ENCODE results near the gene HIF3A. TPM values are rescaled to one million over a fixed set of nuclear protein-coding genes. Genes with fewer than 3 reads are reported as not detected.
A peak's percentile ranks its signal among the peaks of the same experiment; 100 is the strongest.

HIF3A gene
- total RNA-seq, 1 experiment from 2014 or later, result 31.9 TPM

DNA sequence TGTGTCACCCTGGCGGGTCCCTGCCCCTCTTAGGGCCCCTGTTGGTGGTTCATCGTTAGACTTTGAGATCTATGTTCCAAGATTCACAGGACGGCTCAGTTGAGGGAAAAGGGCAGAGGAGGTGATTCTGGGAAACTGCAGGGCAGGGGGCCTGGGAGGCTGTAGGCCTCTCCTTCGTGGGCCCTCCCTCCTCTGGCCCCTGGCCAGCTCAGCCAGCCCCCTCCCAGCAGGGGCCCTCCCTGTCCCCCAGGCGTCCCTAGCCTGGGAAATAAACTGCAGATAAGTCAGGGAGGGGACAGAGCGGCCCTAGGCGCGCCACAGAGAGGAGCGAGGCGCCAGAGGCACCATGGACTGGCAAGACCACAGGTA, 6.5 kb downstream of the HIF3A start:
- H3K4me3 Mint-ChIP-seq, result peak overlapping the region; percentile 79 to 91; a peak in 4 of 5 replicates
- H2AFZ ChIP-seq (ENCODE audit: low read length), result no peak overlapping the region
- H3K27ac Mint-ChIP-seq, result peak overlapping the region in 2 of 3 experiments; percentile 16 to 100; a peak in 1 of 7 replicates

More for the DNA sequence above, 6.5 kb downstream of the HIF3A start:
- Histone ChIP-seq H3K4me2 (ENCODE audit: insufficient read depth, insufficient read length, low read length) (peak overlapping the region; percentile 10), H2BK5ac (ENCODE audit: insufficient read length, low read length) (no peak overlapping the region), H3K14ac (ENCODE audit: insufficient read depth, low read length) (peak overlapping the region; percentile 90), H2BK15ac (ENCODE audit: low read depth, low read length) (no peak overlapping the region), H3K23me2 (ENCODE audit: insufficient read length, low read depth, low read length, poor library complexity, severe bottlenecking) (peaks cover 4% of the 10 kb centered on the region), H3T11ph (ENCODE audit: low read length) (no peak overlapping the region), H4K20me1 (ENCODE audit: control insufficient read depth, insufficient read depth, insufficient read length) (no peaks in the 10 kb centered on the region), H2BK120ac (ENCODE audit: low read depth, low read length, poor library complexity, severe bottlenecking) (no peak overlapping the region), H4K91ac (ENCODE audit: insufficient read length, low read depth, low read length) (peak overlapping the region; percentile 56), H4K5ac (ENCODE audit: insufficient read length, low read depth, low read length) (no peak overlapping the region), H3K23ac (ENCODE audit: insufficient read length, low read depth, low read length) (no peak overlapping the region), H3K27ac (ENCODE audit: insufficient read length, low read depth, low read length) (no peak overlapping the region), H3K79me2 (ENCODE audit: insufficient read depth, low read length) (no peaks in the 10 kb centered on the region), H3K79me1 (ENCODE audit: insufficient read depth, low read depth, low read length, poor library complexity, severe bottlenecking) (peaks cover 3% of the 10 kb centered on the region), H2BK20ac (ENCODE audit: low read depth, low read length, poor library complexity, severe bottlenecking) (no peak overlapping the region), H3K56ac (ENCODE audit: insufficient read length, low read depth, low read length) (no peak overlapping the region), H3K9me3 (ENCODE audit: control insufficient read depth, low read depth, low read length) (peaks cover 11% of the 10 kb centered on the region), H3K9ac (ENCODE audit: extremely low read depth, insufficient read length, low read length) (no peak overlapping the region), H3K18ac (ENCODE audit: insufficient read length, low read depth, low read length) (peak overlapping the region; percentile 85), H3K27me3 (ENCODE audit: insufficient read depth, low read length) (no peaks in the 10 kb centered on the region), H4K8ac (replicated peaks; ENCODE audit: insufficient read length, low read depth, low read length) (no peak overlapping the region), H2BK12ac (ENCODE audit: insufficient read length, low read depth, low read length) (no peak overlapping the region), H2AK5ac (ENCODE audit: insufficient read length, low read length) (no peak overlapping the region), H3K4ac (ENCODE audit: low read depth, low read length) (no peak overlapping the region; the same call in 1 of the 2 replicates), H3K4me1 (ENCODE audit: insufficient read depth, low read length) (no peaks in the 10 kb centered on the region; the same call in 1 of the 2 replicates)
- no peak for TF ChIP-seq CTCF (conservative IDR thresholded peaks at IDR 0.05)
- peaks cover 34 to 43% of the 10 kb centered on the region in 2 experiments for H3K4me1 Mint-ChIP-seq
- peaks cover 24 to 25% of the 10 kb centered on the region in 2 experiments for H3K9me3 Mint-ChIP-seq
- DNase-seq, result no peak
- WGBS (ENCODE audit: extremely low coverage, insufficient read length, low lambda C conversion rate), result no CpG with 5 or more reads among the region's 10 CpGs
- no peaks in the 10 kb centered on the region; the same call in 1 of the 2 replicates for H3K27me3 Mint-ChIP-seq (ENCODE audit: low read depth)
- peaks cover 37 to 45% (median 39%) of the 10 kb centered on the region in 3 experiments for H3K36me3 Mint-ChIP-seq (ENCODE audit: insufficient read depth in 1 of 3, low read depth in 3 of 3)

Data from H9 (cell line).